Progenitor cell of endocrine pancreas (in vitro differentiated cells): ENCODE measurements around the gene MSL1. TPM values are rescaled to one million over a fixed set of nuclear protein-coding genes. Genes with fewer than 3 reads are reported as not detected.
A peak's percentile ranks its signal among the peaks of the same experiment; 100 is the strongest.

Experiments
- DNase-seq: peaks from one replicate; pipeline ENCODE4 v3.0.0; 2021; ENCODE audit warnings: low spot score; ENCODE audit not compliant: unreplicated experiment
- H3K27ac Mint-ChIP-seq: 2 replicates; pipeline ENCODE4 v1.8.0; 2021; ENCODE audit warnings: mild to moderate bottlenecking, moderate library complexity, mixed read lengths
- H3K27me3 Mint-ChIP-seq: 2 replicates; pipeline ENCODE4 v1.8.0; 2021; ENCODE audit warnings: mixed read lengths
- H3K36me3 Mint-ChIP-seq: 2 replicates; pipeline ENCODE4 v1.8.0; 2022; ENCODE audit warnings: mixed read lengths; ENCODE audit not compliant: insufficient read depth
- H3K4me1 Mint-ChIP-seq: 2 replicates; pipeline ENCODE4 v1.8.0; 2021; ENCODE audit warnings: low read depth, mixed read lengths
- H3K4me3 Mint-ChIP-seq: 2 replicates; pipeline ENCODE4 v1.8.0; 2021; ENCODE audit warnings: low read depth, mild to moderate bottlenecking, moderate library complexity, mixed read lengths
- H3K9me3 Mint-ChIP-seq: 2 replicates; pipeline ENCODE4 v1.8.0; 2021; ENCODE audit warnings: low read depth, mixed read lengths
- CTCF ChIP-seq: fragments of 200-600 bp; sonication (generic); IDR thresholded peaks from one replicate; pipeline ENCODE4 v1.5.0; 2021; ENCODE audit warnings: antibody characterized with exemption, mild to moderate bottlenecking; ENCODE audit not compliant: unreplicated experiment
- total RNA-seq: library from RNA; stranded (reverse); gene quantifications from 2 replicates; pipeline ENCODE4 v1.2.1, GENCODE V29; 2021

MSL1 gene
- total RNA-seq, 1 donor from 2014 or later, result 143 TPM

GRCh38 chr17:40150276-40150675, 28.5 kb downstream of the MSL1 start:
- H3K4me1 Mint-ChIP-seq, result no peaks in the 10 kb centered on the region
- peaks cover 39% of the 10 kb centered on the region for H3K36me3 Mint-ChIP-seq
- no peaks in the 10 kb centered on the region for H3K27me3 Mint-ChIP-seq
- DNase-seq, result no peak
- H3K27ac Mint-ChIP-seq, result no peak overlapping the region
- H3K4me3 Mint-ChIP-seq, result no peak overlapping the region
- H3K9me3 Mint-ChIP-seq, result no peaks in the 10 kb centered on the region
- TF ChIP-seq CTCF, result no peak

DNA sequence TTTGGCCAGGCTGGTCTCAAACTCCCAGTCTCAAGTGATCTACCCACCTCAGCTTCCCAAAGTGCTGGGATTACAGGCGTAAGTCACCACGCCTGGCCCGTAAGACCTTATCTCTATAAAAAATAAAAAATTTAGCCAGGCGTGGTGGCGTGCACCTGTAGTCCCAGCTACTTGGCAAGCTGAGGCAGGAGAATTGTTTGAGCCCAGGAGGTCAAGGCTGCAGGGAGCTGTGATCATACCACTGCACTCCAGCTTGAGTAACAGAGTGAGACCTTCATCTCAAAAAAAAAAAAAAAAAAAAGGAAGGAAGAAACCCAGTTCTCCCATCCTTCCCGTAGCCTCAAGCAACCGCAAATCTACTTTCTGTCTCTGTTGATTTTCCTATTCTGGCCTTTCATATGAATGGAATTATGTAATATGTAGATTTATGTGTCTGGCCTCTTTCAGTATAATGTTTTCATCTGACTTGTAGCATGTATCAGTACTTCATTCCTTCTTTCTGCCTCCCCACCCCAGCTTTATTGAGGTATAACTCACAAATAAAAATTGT, 29.7 kb downstream of the MSL1 start:
- Mint-ChIP-seq H3K4me3 (no peak overlapping the region), H3K9me3 (no peaks in the 10 kb centered on the region), H3K27me3 (no peaks in the 10 kb centered on the region), H3K27ac (peak overlapping the region; percentile 61), H3K36me3 (peaks cover 37% of the 10 kb centered on the region), H3K4me1 (no peaks in the 10 kb centered on the region)
- DNase-seq, result no peak
- TF ChIP-seq CTCF, result no peak

GRCh38 chr17:40153603-40154236, 31.9 kb downstream of the MSL1 start:
- no peak overlapping the region for H3K27ac Mint-ChIP-seq
- H3K27me3 Mint-ChIP-seq, result no peaks in the 10 kb centered on the region
- no peaks in the 10 kb centered on the region for H3K9me3 Mint-ChIP-seq
- no peak for TF ChIP-seq CTCF
- peaks cover 28% of the 10 kb centered on the region for H3K36me3 Mint-ChIP-seq
- no peak overlapping the region for H3K4me3 Mint-ChIP-seq
- DNase-seq, result no peak
- no peaks in the 10 kb centered on the region for H3K4me1 Mint-ChIP-seq

GRCh38 chr17:40157973-40158372, 36.2 kb downstream of the MSL1 start:
- DNase-seq, result no peak
- TF ChIP-seq CTCF, result no peak
- Mint-ChIP-seq H3K27me3 (no peaks in the 10 kb centered on the region), H3K4me1 (no peaks in the 10 kb centered on the region), H3K9me3 (no peaks in the 10 kb centered on the region), H3K36me3 (peaks cover 20% of the 10 kb centered on the region), H3K4me3 (no peak overlapping the region), H3K27ac (no peak overlapping the region)

- H3K36me3 Mint-ChIP-seq, result peaks cover 20% of the 10 kb centered on the region
- H3K4me1 Mint-ChIP-seq, result no peaks in the 10 kb centered on the region
- no peak for TF ChIP-seq CTCF
- DNase-seq, result no peak
- no peaks in the 10 kb centered on the region for H3K27me3 Mint-ChIP-seq
- no peaks in the 10 kb centered on the region for H3K9me3 Mint-ChIP-seq
- H3K27ac Mint-ChIP-seq, result no peak overlapping the region
- H3K4me3 Mint-ChIP-seq, result no peak overlapping the region
Observed at GRCh38 chr17:40158438-40159013, 36.8 kb downstream of the MSL1 start.
